WERI-Rb-1 (cell line): Measurements from ENCODE around the gene TTC12.

ENCODE experiments used
- DNase-seq: peaks from one replicate; pipeline ENCODE4 v3.0.0-alpha.2; 2020
- H3K27ac ChIP-seq: fragments of 250-450 bp; sonication (Bioruptor Pico); 2 replicates; pipeline ENCODE4 v1.5.1; 2020; ENCODE audit warnings: mild to moderate bottlenecking, moderate library complexity
- H3K27me3 ChIP-seq: fragments of 250-450 bp; sonication (Bioruptor Pico); 2 replicates; pipeline ENCODE4 v1.5.1; 2021; ENCODE audit warnings: mild to moderate bottlenecking, low read depth, moderate library complexity; ENCODE audit not compliant: insufficient read depth, severe bottlenecking
- H3K36me3 ChIP-seq: fragments of 250-450 bp; sonication (Bioruptor Pico); 2 replicates; pipeline ENCODE4 v1.5.1; 2020; ENCODE audit warnings: mild to moderate bottlenecking, moderate library complexity
- H3K4me3 ChIP-seq: 2 replicates; pipeline ENCODE4 v1.5.1; 2011; ENCODE audit warnings: low read depth, mild to moderate bottlenecking, control low read depth, low read length
- H3K9me3 ChIP-seq: fragments of 250-450 bp; sonication (Bioruptor Pico); 2 replicates; pipeline ENCODE4 v1.5.1; 2021; ENCODE audit warnings: mild to moderate bottlenecking, moderate library complexity; ENCODE audit not compliant: severe bottlenecking
- CTCF ChIP-seq: IDR thresholded peaks from 2 replicates; pipeline ENCODE4 v1.5.1; 2011; ENCODE audit warnings: low read depth, mild to moderate bottlenecking, control low read depth, inconsistent platforms, low read length

TTC12 gene

GRCh38 chr11:113345978-113346377 lies 31.6 kb downstream of the TTC12 start:
- Histone ChIP-seq H3K4me3 (no peak overlapping the region), H3K27ac (no peak overlapping the region), H3K36me3 (peaks cover 3% of the 10 kb centered on the region; the same call in 1 of the 2 replicates), H3K27me3 (no peaks in the 10 kb centered on the region), H3K9me3 (peaks cover 4% of the 10 kb centered on the region)
- no peak for TF ChIP-seq CTCF
- no peak for DNase-seq

GRCh38 chr11:113349528-113349927 lies 35.1 kb downstream of the TTC12 start:
- TF ChIP-seq CTCF: no peak
- Histone ChIP-seq H3K9me3 (peaks cover 2% of the 10 kb centered on the region), H3K36me3 (no peaks in the 10 kb centered on the region), H3K27me3 (no peaks in the 10 kb centered on the region), H3K27ac (no peak overlapping the region), H3K4me3 (no peak overlapping the region)
- DNase-seq: peak; percentile 41

GRCh38 chr11:113350336-113351067 lies 36.1 kb downstream of the TTC12 start:
- DNase-seq: no peak
- TF ChIP-seq CTCF: no peak

GRCh38 chr11:113351068-113351450 lies 36.7 kb downstream of the TTC12 start:
- Histone ChIP-seq H3K9me3 (peaks cover 9% of the 10 kb centered on the region), H3K27me3 (no peaks in the 10 kb centered on the region), H3K4me3 (no peak overlapping the region), H3K36me3 (no peaks in the 10 kb centered on the region), H3K27ac (no peak overlapping the region)
- TF ChIP-seq CTCF: no peak
- no peak for DNase-seq

More at GRCh38 chr11:113350336-113351067, 36.1 kb downstream of the TTC12 start:
- Histone ChIP-seq H3K27ac (no peak overlapping the region), H3K36me3 (no peaks in the 10 kb centered on the region), H3K4me3 (no peak overlapping the region), H3K9me3 (peaks cover 5% of the 10 kb centered on the region), H3K27me3 (no peaks in the 10 kb centered on the region)

GRCh38 chr11:113351480-113351879 lies 37.1 kb downstream of the TTC12 start:
- no peak for TF ChIP-seq CTCF
- no peak for DNase-seq

GRCh38 chr11:113356203-113356602 lies 41.8 kb downstream of the TTC12 start:
- Histone ChIP-seq H3K27me3 (no peaks in the 10 kb centered on the region), H3K9me3 (peaks cover 10% of the 10 kb centered on the region), H3K4me3 (no peak overlapping the region), H3K27ac (no peak overlapping the region), H3K36me3 (no peaks in the 10 kb centered on the region)
- no peak for DNase-seq
- TF ChIP-seq CTCF: no peak

More at GRCh38 chr11:113351480-113351879, 37.1 kb downstream of the TTC12 start:
- H3K27ac ChIP-seq: no peak overlapping the region
- H3K36me3 ChIP-seq: no peaks in the 10 kb centered on the region
- no peak overlapping the region for H3K4me3 ChIP-seq
- H3K27me3 ChIP-seq: no peaks in the 10 kb centered on the region
- H3K9me3 ChIP-seq: peaks cover 10% of the 10 kb centered on the region
